ENCODE data around the gene CCDC102B.
"Not testable (repeated sequence)": the region's sequence is repeated elsewhere in the genome, so short reads cannot be mapped to it uniquely, and the experiment has no call there.

CCDC102B gene

DNA sequence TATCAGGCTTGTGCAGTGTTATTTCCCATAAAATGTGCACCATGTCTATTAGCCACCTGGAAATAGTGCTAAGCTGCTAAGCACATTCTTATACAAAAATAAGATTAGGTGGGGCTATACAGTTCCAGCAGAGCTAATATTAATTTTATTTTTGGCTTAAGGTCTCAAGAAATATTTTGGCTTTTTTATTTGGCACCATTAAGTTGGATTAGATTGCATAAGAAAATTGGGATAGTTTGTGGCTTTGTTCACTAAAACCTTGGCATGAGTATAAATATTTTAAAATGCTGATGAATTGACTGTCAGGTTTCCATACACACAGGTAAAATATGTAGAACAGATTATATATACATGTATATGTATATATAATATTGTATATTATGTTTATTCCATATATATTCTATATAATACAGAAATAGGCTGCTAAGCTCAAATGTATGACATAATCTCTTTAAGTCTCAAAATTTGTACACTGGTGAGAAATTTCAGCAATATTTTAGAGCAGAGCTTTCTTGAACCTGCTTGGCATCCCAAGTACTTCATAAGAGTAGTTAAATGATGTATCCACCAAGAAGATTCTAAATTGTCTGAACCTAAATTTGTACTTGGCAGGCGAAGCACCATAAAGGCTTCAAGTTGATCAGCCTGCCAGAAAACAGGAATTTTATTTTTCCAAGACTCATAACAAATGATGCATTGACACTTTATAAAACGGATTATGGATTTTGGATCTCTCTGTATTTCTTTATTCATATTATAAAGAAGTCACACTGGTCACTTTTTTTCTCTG is 32.6 kb downstream of the CCDC102B start:
- no peak for DNase-seq (ENCODE audit: low read depth)

DNA sequence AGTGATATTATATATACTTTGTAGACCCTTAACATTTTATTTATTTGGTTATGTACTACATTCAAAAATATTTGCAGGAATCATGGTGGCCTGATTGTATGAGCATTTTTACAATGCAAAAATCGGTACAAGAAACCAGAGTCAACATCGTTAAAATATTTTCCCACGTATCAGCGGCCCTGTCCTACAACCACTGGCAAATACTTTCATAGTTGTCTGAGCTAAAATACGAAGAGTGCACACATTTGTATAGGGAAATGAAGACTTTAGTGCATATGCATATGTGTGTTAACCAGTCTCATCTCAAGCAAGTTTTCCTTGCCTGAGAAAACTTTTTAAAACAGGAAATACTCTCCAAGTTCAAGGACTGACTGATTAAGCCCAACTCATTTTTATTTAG is 35.9 kb downstream of the CCDC102B start:
- no peak for DNase-seq (ENCODE audit: low read depth)

GRCh38 chr18:68837665-68838451 is 40.0 kb downstream of the CCDC102B start:
- no peak for DNase-seq (ENCODE audit: low read depth)

DNA sequence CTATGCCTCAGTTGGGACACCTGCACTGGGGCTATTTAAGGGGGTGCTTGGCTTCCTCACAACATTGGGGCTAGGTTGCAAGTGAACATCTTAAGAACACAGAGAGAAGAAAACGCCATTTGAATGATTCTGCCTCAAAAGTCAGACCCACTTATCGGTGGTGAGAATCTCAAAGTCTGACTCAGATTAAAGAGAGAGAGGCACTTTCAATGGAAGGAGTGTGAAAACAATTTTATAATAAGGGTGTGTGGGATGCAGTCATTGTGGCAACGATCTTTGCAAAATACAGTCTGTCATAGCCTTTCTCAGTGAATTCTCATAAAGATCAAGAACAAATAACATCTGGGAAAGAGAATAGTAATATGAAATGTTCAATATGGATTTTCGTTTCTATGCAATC is 41.8 kb downstream of the CCDC102B start:
- DNase-seq (ENCODE audit: low read depth) = no peak

GRCh38 chr18:68840554-68841263 is 42.8 kb downstream of the CCDC102B start:
- no peak for DNase-seq (ENCODE audit: low read depth)

GRCh38 chr18:68841301-68841700 is 43.4 kb downstream of the CCDC102B start:
- DNase-seq (ENCODE audit: low read depth) = no peak

- no peak for DNase-seq (ENCODE audit: low read depth)
Observed at GRCh38 chr18:68842951-68843350, 45.1 kb downstream of the CCDC102B start.

DNA sequence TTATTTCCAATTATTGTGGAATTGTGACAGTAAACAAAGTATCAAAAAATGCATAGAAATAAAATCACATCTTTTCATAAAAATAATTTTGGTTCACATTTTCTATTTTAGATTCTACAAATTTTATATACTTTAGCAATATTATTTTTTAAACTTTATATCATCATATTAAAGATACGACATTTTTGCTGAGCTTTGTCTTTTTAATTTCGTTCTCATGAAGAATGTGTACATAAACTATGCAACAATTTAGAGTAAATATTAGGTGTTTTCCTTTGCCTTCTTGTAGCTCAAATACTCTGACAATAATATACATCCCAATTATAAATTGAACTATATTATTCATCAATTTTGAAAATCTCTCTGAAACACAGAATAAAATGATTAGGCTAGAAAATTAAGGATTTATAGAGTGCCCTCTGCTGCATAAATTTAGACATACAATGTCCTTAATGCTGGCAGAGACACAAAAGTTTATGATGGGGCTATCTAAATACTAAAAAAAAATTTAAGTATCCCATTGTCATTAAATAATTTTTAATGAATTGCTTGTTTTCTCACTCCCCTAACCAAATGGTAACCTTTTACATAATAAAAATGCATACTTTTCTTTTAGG is 45.7 kb downstream of the CCDC102B start:
- no peak for DNase-seq (ENCODE audit: low read depth)

DNA sequence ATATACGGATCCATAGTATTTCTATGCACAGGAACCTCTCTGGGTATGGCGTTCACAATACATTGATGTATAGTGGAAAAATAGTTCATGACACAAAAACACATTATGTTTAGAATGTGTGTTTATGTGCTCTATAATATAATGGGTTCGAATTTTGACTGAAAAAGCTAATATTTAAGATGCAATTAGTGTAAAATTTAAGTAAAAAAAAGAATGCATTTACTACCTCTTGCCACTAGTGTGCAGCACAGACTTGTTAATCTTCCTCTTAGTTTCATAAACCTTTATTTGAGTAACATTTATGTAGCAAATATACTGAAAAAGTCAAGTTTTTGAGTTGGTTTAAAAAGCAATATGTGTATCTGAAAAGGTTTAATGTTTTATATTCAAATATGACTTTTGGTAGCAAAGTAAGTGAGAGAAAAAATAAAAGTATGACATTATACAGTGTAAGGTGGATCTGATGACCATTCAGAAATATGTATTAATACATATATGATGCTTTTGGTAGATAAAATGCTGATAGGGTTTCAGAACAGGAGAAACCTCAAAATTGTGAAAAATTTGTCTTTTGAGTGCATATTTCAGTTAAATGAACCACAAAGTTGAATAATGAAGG is 49.4 kb downstream of the CCDC102B start:
- DNase-seq (ENCODE audit: low read depth) = no peak

DNA sequence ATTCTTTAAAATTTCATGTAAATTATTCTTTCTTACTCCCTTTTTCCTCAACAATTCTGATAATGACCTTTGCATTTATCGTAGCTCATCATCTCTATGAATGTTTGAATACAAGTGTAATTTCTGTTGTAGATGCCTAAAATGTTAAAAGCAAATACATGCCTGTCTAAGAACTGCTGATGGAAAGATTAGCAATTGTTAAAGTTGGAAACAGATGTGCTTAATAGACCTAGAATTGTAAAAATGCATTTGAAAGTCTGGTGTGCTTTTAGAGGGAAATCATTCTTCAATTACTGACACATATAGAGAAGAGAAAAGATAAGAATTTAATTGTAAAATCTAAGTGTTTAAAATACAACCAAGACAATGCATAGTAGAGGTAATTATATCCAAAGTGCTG is 50.4 kb downstream of the CCDC102B start:
- DNase-seq (ENCODE audit: low read depth) = no peak

- DNase-seq (ENCODE audit: low read depth) = no peak
Observed at GRCh38 chr18:68854786-68855391, 57.0 kb downstream of the CCDC102B start.

DNA sequence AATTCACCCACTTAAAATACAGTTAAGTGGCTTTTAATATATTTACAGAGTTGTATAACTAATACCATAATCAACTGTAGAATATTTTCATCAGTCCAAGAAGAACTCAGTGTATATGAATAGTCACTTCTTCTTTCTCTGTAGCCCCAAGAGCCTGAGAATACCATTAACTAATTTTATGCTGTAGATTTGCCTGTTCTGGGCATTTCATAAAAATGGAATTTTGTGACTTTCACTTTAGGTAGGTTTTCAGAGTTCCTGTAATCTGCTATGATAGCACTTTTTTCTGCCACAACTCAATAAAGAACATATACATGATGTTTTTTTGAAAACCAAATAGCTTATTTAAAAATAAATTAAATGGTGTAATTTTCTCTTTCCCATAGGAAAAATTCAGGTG is 57.6 kb downstream of the CCDC102B start:
- no peak for DNase-seq (ENCODE audit: low read depth)

DNA sequence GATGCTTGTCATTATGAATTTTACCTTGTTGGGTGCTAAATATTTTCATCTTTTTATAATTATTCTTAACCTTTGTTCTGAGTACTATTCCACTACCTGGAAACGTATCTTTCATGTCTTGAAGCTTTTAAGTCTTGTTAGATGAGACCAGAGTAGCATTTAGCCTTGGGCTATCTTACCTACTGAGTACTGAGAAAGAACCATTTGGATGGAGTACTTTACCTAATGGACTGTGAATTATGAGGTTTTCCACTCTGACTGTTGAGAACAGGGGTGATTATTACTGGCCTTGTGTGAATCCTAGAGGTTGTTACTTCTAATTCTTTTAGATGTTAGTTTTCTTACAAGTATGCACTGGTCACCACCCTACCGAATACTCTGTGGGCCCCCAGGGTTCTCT is 63.5 kb downstream of the CCDC102B start:
- DNase-seq (ENCODE audit: low read depth) = no peak

- no peak for DNase-seq (ENCODE audit: low read depth)
Observed at GRCh38 chr18:68865021-68865420, 67.1 kb downstream of the CCDC102B start.

DNA sequence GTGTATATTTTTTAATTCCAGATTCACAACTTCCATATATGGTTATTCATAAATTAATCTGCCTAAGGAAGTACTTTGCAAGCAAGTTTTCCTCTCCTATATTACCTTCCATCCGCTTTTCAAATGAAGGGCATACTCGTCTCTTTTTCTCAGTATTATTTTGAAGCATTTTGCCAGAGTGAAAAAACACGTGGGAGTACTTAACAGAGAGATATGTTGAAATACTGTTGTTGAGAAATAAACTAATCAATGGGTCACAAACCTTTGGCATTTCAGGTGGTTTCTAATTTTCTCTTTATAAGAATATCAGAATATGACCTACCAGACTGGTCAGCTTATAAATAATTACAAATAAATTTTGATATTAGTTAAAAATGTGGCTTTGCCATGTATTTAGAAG is 67.6 kb downstream of the CCDC102B start:
- DNase-seq (ENCODE audit: low read depth) = no peak

DNA sequence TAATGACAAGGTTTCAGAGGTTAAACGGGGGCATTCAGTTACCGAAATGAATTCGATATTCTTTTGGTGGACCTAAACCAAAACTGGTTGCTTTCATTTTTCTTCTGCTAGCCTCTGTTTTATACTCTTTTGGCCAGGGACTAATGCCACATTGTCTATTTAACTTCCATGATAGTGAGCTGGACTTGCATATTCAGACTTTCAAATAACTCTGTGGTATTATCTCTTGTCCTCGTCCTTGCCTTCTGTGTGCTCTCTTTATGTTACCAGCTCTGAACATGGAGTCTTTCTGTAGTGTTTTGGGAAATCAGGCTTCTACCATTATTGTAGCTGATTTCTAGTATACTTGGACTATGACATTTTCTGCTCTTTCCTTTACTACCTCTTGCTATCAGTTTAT is 75.1 kb downstream of the CCDC102B start:
- DNase-seq (ENCODE audit: low read depth) = no peak

DNA sequence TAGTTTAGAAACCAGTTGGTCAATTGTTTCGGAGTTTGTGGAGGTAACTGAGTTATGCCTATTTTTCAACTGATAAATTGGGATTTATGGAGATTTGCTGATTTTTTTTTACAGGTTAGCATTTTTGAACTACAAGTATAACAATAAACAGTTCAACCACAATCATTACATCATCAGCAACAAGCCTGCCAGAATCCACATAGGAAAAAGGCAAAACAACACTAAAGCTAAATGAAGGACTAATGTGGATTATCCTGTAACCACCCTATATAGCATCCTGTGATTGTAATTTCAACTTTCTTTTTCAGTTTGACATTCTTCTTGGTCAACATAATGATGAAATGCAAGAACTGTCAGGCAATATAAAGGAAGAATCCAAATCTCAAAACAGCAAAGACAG is 76.5 kb downstream of the CCDC102B start:
- no peak for DNase-seq (ENCODE audit: low read depth)

GRCh38 chr18:68879947-68880346 is 82.1 kb downstream of the CCDC102B start:
- DNase-seq (ENCODE audit: low read depth) = not testable (repeated sequence)

GRCh38 chr18:68887410-68887809 is 89.5 kb downstream of the CCDC102B start:
- DNase-seq (ENCODE audit: low read depth) = no peak

GRCh38 chr18:68893354-68893753 is 95.5 kb downstream of the CCDC102B start:
- DNase-seq (ENCODE audit: low read depth) = no peak

GRCh38 chr18:68897286-68897685 is 99.4 kb downstream of the CCDC102B start:
- no peak for DNase-seq (ENCODE audit: low read depth)

DNA sequence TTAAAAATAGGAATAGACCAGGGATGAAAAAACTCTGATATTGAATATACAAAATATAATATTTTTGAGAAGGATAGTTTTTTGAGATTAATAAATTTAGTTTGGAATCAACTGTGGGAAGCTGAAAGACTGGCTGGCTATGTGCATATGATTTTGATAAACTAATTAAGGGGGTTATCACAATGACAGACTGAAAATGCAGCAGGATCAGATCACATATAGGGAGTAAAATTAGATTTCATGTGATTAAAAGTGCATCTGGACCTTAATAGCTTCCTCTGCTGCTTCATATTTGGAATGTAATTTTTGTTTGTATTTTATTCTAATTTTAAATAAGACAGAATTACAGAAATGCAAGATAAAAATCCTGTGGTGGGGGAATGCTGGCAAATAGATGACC is 111.7 kb downstream of the CCDC102B start:
- no peak for DNase-seq (ENCODE audit: low read depth)

Measured in stimulated activated CD8-positive, alpha-beta memory T cell treated with anti-CD3 and anti-CD28 coated beads, Interleukin-15, amount 100 ng/mL, for 1 hour (primary cell).